K562 (cell line): Measurements from ENCODE around the gene SDF4. TPM values are rescaled to one million over a fixed set of nuclear protein-coding genes. Genes with fewer than 3 reads are reported as not detected.
A peak's percentile ranks its signal among the peaks of the same experiment; 100 is the strongest.

ENCODE experiments used
- ATAC-seq: fragments of 200-7000 bp; cut with Tn5 transposase; 3 replicates; pipeline ENCODE4 v1.9.1; 2020; ENCODE audit warnings: moderate library complexity
- BruUV-seq: library from RNA; stranded (reverse); fragments of 400-500 nt; replicated peaks from 2 replicates; lab custom pipeline; 2021; lab: Mats Ljungman, UMichigan
- CTCF ChIA-PET: fragments of 300-600 bp; formaldehyde crosslinking; extraction: SDS; loops from one replicate; lab custom pipeline; 2021; ENCODE audit warnings: low intra/inter-chr PET ratio; lab: Yijun Ruan, JAX
- POLR2A ChIA-PET: fragments of 300-600, 350-650 bp; sonication (Branson Sonifier 250); formaldehyde crosslinking; extraction: SDS; loops from one replicate; lab custom pipeline; 2021; ENCODE audit warnings: antibody characterized with exemption, inconsistent platforms; lab: Yijun Ruan, JAX
- DNase-seq, 4 experiments: peaks; one replicate each; pipeline versions ENCODE4 v3.0.0 to v3.0.0-alpha.2; 2011 to 2018; ENCODE audit warnings: low spot score in 3 of 4, mixed read lengths in 3 of 4; ENCODE audit errors: extremely low read depth in 1 of 4
- FAIRE-seq: peaks from 2 replicates; lab custom pipeline; 2011; peaks lifted over from hg19 to GRCh38; lab: Jason Lieb, UNC
- H2AFZ ChIP-seq: 2 replicates; pipeline ENCODE4 v1.6.0; 2011; ENCODE audit warnings: low read depth, low read length, control low read depth, inconsistent platforms
- H3K27ac ChIP-seq: fragments of 200-600 bp; 3 replicates; pipeline ENCODE4 v1.8.0; 2011; ENCODE audit warnings: low read depth, mild to moderate bottlenecking, control low read depth, inconsistent platforms, low read length, moderate library complexity, mixed read lengths; ENCODE audit errors: extremely low read depth
- H3K27me3 ChIP-seq, 2 experiments: fragments of 300-600 bp in 1 of 2; 2 replicates in 1 of 2; 3 replicates in 1 of 2; pipeline versions ENCODE4 v1.6.0 to v1.8.0; 2011; ENCODE audit warnings: inconsistent platforms in 2 of 2, low read length in 2 of 2, mild to moderate bottlenecking in 1 of 2, mixed read lengths in 1 of 2, moderate library complexity in 1 of 2; ENCODE audit not compliant: control insufficient read depth in 2 of 2, insufficient read depth in 2 of 2
- H3K36me3 ChIP-seq: fragments of 300-600 bp; 3 replicates; pipeline ENCODE4 v1.8.0; 2011; ENCODE audit warnings: mild to moderate bottlenecking, low read length, inconsistent platforms; ENCODE audit not compliant: control insufficient read depth, insufficient read depth
- H3K4me1 ChIP-seq, 2 experiments: fragments of 200-600 bp in 1 of 2; replicated peaks in 1 of 2; 2 replicates in 1 of 2; 3 replicates in 1 of 2; pipeline versions ENCODE4 v1.5.1 to v1.8.0; 2011; ENCODE audit warnings: inconsistent platforms in 2 of 2, low read length in 2 of 2, mild to moderate bottlenecking in 1 of 2, mixed read lengths in 1 of 2, moderate library complexity in 1 of 2; ENCODE audit not compliant: control insufficient read depth in 2 of 2, insufficient read depth in 2 of 2
- H3K4me2 ChIP-seq: 2 replicates; pipeline ENCODE4 v1.6.1; 2011; ENCODE audit warnings: low read length, control low read depth, inconsistent platforms, mixed read lengths; ENCODE audit not compliant: insufficient read depth
- H3K4me3 ChIP-seq: fragments of 200-600 bp; sonication (generic), shearing (Covaris generic); 2 replicates; pipeline ENCODE4 v1.5.1; 2016; ENCODE audit warnings: control low read depth, inconsistent platforms
- H3K79me2 ChIP-seq: fragments of 200-600 bp; 3 replicates; pipeline ENCODE4 v1.8.0; 2011; ENCODE audit warnings: low read length, inconsistent platforms; ENCODE audit not compliant: control insufficient read depth, insufficient read depth
- H3K9ac ChIP-seq, 2 experiments: 2 replicates each; pipeline versions ENCODE4 v1.6.0 to v1.6.1; 2011; ENCODE audit warnings: low read depth in 2 of 2, low read length in 2 of 2, control low read depth in 1 of 2, inconsistent platforms in 1 of 2, mild to moderate bottlenecking in 1 of 2, mixed read lengths in 1 of 2; ENCODE audit not compliant: insufficient read depth in 1 of 2
- H3K9me1 ChIP-seq: one replicate; pipeline ENCODE4 v1.6.0; 2011; ENCODE audit warnings: inconsistent platforms, mild to moderate bottlenecking, low read length, moderate library complexity; ENCODE audit not compliant: control insufficient read depth, insufficient read depth
- H3K9me3 ChIP-seq: replicated peaks from 2 replicates; pipeline ENCODE4 v1.5.1; 2011; ENCODE audit warnings: low read depth, low read length, inconsistent platforms; ENCODE audit not compliant: control insufficient read depth, insufficient read depth
- H4K20me1 ChIP-seq: replicated peaks from 2 replicates; pipeline ENCODE4 v1.6.1; 2011; ENCODE audit warnings: low read length, inconsistent platforms, mixed read lengths; ENCODE audit not compliant: control insufficient read depth, insufficient read depth
- FOXJ3 ChIP-seq: sonication (generic); formaldehyde crosslinking; IDR thresholded peaks from 2 replicates; pipeline ENCODE4 v1.4.0; 2020; ENCODE audit warnings: mild to moderate bottlenecking, missing genetic modification reagents
- FOXM1 ChIP-seq, 2 experiments: fragments of 450-650 bp in 1 of 2; sonication (generic) in 1 of 2; formaldehyde crosslinking in 1 of 2; IDR thresholded peaks; 2 replicates each; pipeline versions ENCODE4 v1.6.1 to v1.9.0; 2017 to 2022; ENCODE audit warnings: low read depth in 2 of 2, mild to moderate bottlenecking in 2 of 2, missing genetic modification reagents in 1 of 2, moderate library complexity in 1 of 2
- HNRNPL ChIP-seq: fragments of 200-400 bp; formaldehyde crosslinking; IDR thresholded peaks from 2 replicates; pipeline ENCODE4 v1.6.1; 2017; ENCODE audit warnings: low read depth, mild to moderate bottlenecking, low read length
- NUFIP1 ChIP-seq: fragments of 450-650 bp; IDR thresholded peaks from 2 replicates; pipeline ENCODE4 v1.6.1; 2018; ENCODE audit not compliant: partially characterized antibody
- PPARD ChIP-seq: fragments of 250-450 bp; sonication (Bioruptor Pico); IDR thresholded peaks from 2 replicates; pipeline ENCODE4 v1.8.0; 2022; ENCODE audit warnings: inconsistent platforms, mild to moderate bottlenecking, moderate library complexity
- VEZF1 ChIP-seq: fragments of 200-800 bp; sonication (Bioruptor generic); IDR thresholded peaks from 2 replicates; pipeline ENCODE4 v1.6.1; 2017; ENCODE audit warnings: missing genetic modification characterization, missing compliant biosample characterization
- WGBS: fragments of 100-300 bp; shearing (Covaris generic); methylation state at CpG from one replicate; pipeline ENCODE4 v1.1.6; 2016; ENCODE audit warnings: low coverage, mixed read lengths; ENCODE audit not compliant: insufficient coverage; ENCODE audit errors: missing lambda C conversion rate; 5-methylcytosine and 5-hydroxymethylcytosine counted together
- in situ Hi-C: fragments of 300-500 bp; cut with MboI; formaldehyde crosslinking; loops from 4 replicates; pipeline ENCODE4 v1.15.0; 2018; ENCODE audit warnings: inconsistent platforms, mixed read lengths
- intact Hi-C: fragments of 100-400 bp; cut with micrococcal nuclease; formaldehyde crosslinking; loops from 2 replicates; pipeline ENCODE4 v1.14.2; 2022
- polyA plus RNA-seq, 8 experiments: library from polyadenylated mRNA; depleted of rRNA in 4 of 8; stranded (reverse) in 5 of 8; unstranded in 3 of 8; fragments of >200 nt; fragmentation: Nextera tagmentation in 2 of 8; fragmentation: Illumina TruSeq in 1 of 8; extraction: Ambion mirVana in 2 of 8; extraction: Trizol in 1 of 8; gene quantifications; 2 replicates each; pipeline versions ENCODE4 v1.2.1 to v1.2.3, GENCODE V29; 2011 to 2014; ENCODE audit warnings: inconsistent platforms in 1 of 8, missing spikeins in 1 of 8
- total RNA-seq, 7 experiments: library from RNA; depleted of rRNA in 6 of 7; stranded (reverse); fragments of >200 nt in 6 of 7; fragmentation: Illumina TruSeq in 2 of 7; extraction: Trizol in 2 of 7; gene quantifications; 2 replicates each; pipeline versions ENCODE4 v1.2.1 to v1.2.3, GENCODE V29; 2011 to 2021; ENCODE audit warnings: low replicate concordance in 1 of 7
- TF ChIP-seq, protein P1 (sequence below): fragments of 450-650 bp; formaldehyde crosslinking; IDR thresholded peaks from 2 replicates; pipeline ENCODE4 v1.4.0; 2020; ENCODE audit warnings: mild to moderate bottlenecking, moderate library complexity
- TF ChIP-seq, protein P2 (sequence below), 2 experiments: fragments of 450-650 bp; conservative IDR thresholded peaks; 2 replicates each; pipeline ENCODE4 v1.6.1; 2017; ENCODE audit warnings: mild to moderate bottlenecking in 2 of 2, moderate library complexity in 2 of 2

The SDF4 gene
- total and polyA plus RNA-seq, 9 of the 15 experiments (the other 6 are each of a cell fraction or from before 2014, with no cell fraction given): 0.35 to 160 (median 65.2) TPM

GRCh38 chr1:1243266-1243660 is 11.5 kb upstream of the SDF4 start:
- Histone ChIP-seq H3K36me3 (no peaks in the 10 kb centered on the region), H3K27me3 (no peaks in the 10 kb centered on the region), H4K20me1 (no peaks in the 10 kb centered on the region), H3K4me3 (no peak overlapping the region), H3K4me1 (peaks cover 0 to 90% of the 10 kb centered on the region in 2 experiments; a peak in 3 of 5 replicates), H3K9me1 (no peaks in the 10 kb centered on the region), H3K9ac (no peak overlapping the region), H3K9me3 (no peaks in the 10 kb centered on the region), H3K79me2 (no peaks in the 10 kb centered on the region), H2AFZ (no peak overlapping the region), H3K4me2 (no peak overlapping the region), H3K27ac (no peak overlapping the region)
- FAIRE-seq: no peak
- 81% methylated on average over 11 of the region's 23 CpGs for WGBS
- in situ Hi-C loops (no loop called here), intact Hi-C loops (no loop called here)
- BruUV-seq: no TSS peak
- TF ChIP-seq, protein P1, sequence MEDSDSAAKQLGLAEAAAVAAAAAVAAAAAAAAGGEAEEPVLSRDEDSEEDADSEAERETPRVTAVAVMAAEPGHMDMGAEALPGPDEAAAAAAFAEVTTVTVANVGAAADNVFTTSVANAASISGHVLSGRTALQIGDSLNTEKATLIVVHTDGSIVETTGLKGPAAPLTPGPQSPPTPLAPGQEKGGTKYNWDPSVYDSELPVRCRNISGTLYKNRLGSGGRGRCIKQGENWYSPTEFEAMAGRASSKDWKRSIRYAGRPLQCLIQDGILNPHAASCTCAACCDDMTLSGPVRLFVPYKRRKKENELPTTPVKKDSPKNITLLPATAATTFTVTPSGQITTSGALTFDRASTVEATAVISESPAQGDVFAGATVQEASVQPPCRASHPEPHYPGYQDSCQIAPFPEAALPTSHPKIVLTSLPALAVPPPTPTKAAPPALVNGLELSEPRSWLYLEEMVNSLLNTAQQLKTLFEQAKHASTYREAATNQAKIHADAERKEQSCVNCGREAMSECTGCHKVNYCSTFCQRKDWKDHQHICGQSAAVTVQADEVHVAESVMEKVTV (CRISPR knock-in tag): no peak
- TF ChIP-seq FOXM1 (IDR thresholded peaks at IDR 0.05; ENCODE audit: low read depth): no peak
- no peak for TF ChIP-seq FOXM1 (CRISPR knock-in tag; IDR thresholded peaks at IDR 0.05; ENCODE audit: low read depth)
- TF ChIP-seq NUFIP1: no peak
- TF ChIP-seq, protein P2, sequence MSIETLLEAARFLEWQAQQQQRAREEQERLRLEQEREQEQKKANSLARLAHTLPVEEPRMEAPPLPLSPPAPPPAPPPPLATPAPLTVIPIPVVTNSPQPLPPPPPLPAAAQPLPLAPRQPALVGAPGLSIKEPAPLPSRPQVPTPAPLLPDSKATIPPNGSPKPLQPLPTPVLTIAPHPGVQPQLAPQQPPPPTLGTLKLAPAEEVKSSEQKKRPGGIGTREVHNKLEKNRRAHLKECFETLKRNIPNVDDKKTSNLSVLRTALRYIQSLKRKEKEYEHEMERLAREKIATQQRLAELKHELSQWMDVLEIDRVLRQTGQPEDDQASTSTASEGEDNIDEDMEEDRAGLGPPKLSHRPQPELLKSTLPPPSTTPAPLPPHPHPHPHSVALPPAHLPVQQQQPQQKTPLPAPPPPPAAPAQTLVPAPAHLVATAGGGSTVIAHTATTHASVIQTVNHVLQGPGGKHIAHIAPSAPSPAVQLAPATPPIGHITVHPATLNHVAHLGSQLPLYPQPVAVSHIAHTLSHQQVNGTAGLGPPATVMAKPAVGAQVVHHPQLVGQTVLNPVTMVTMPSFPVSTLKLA (conservative IDR thresholded peaks at IDR 0.05): no peak
- TF ChIP-seq PPARD (CRISPR knock-in tag): no peak
- peak; percentile 72; the same call in 1 of the 2 replicates for TF ChIP-seq HNRNPL
- TF ChIP-seq VEZF1 (CRISPR knock-in tag): no peak
- no peak for TF ChIP-seq FOXJ3
- no peak for DNase-seq
- no peak for ATAC-seq
- CTCF ChIA-PET: no interaction called here
- POLR2A ChIA-PET: interaction anchor here (0.5 to 1.6 kb wide), 3 partner anchors 12 to 279 kb away, joined by 3 to 4 read pairs (median 3); no protein-coding TSS in a partner anchor
